Panc1 (cell line): ENCODE results near the gene BMAL1. TPM values are rescaled to one million over a fixed set of nuclear protein-coding genes. Genes with fewer than 3 reads are reported as not detected.
A peak's percentile ranks its signal among the peaks of the same experiment; 100 is the strongest.

ENCODE experiments used
- ATAC-seq: fragments of 200-7000 bp; cut with Tn5 transposase; 2 replicates; pipeline ENCODE4 v1.9.1; 2020; ENCODE audit warnings: mild to moderate bottlenecking, moderate library complexity
- BruUV-seq: library from RNA; stranded (reverse); fragments of 400-500 nt; replicated peaks from 2 replicates; lab custom pipeline; 2021; lab: Mats Ljungman, UMichigan
- CTCF ChIA-PET: fragments of 300-600 bp; sonication (Branson Sonifier 250); formaldehyde crosslinking; loops from one replicate; lab custom pipeline; 2022; ENCODE audit warnings: antibody characterized with exemption; lab: Charles Lee
- POLR2A ChIA-PET: fragments of 300-600 bp; sonication (Branson Sonifier 250); formaldehyde crosslinking; loops from one replicate; lab custom pipeline; 2022; ENCODE audit warnings: antibody characterized with exemption; lab: Charles Lee
- DNase-seq: peaks from one replicate; pipeline ENCODE4 v3.0.0-alpha.2; 2010; ENCODE audit warnings: low read depth, low spot score
- H3K27ac ChIP-seq: 2 replicates; pipeline ENCODE4 v1.5.1; 2011; ENCODE audit warnings: mild to moderate bottlenecking, low read length, inconsistent platforms
- H3K27me3 ChIP-seq: fragments of 200-500 bp; sonication (Bioruptor generic); 2 replicates; pipeline ENCODE4 v1.6.0; 2014; ENCODE audit warnings: low read length, inconsistent platforms; ENCODE audit not compliant: control insufficient read depth, insufficient read depth
- H3K36me3 ChIP-seq: fragments of 200-500 bp; sonication (Bioruptor generic); 2 replicates; pipeline ENCODE4 v1.5.1; 2014; ENCODE audit warnings: inconsistent platforms, mild to moderate bottlenecking, low read length, moderate library complexity; ENCODE audit not compliant: control insufficient read depth, insufficient read depth
- H3K4me1 ChIP-seq: 2 replicates; pipeline ENCODE4 v1.5.1; 2011; ENCODE audit warnings: inconsistent platforms, mild to moderate bottlenecking, low read length, moderate library complexity; ENCODE audit not compliant: control insufficient read depth, insufficient read depth
- H3K4me3 ChIP-seq, 2 experiments: 2 replicates each; pipeline ENCODE4 v1.5.1; 2011 to 2012; ENCODE audit warnings: low read depth in 2 of 2, low read length in 2 of 2, mild to moderate bottlenecking in 2 of 2, inconsistent platforms in 1 of 2, moderate library complexity in 1 of 2
- H3K9me3 ChIP-seq: fragments of 200-500 bp; sonication (Bioruptor generic); 2 replicates; pipeline ENCODE4 v1.5.1; 2014; ENCODE audit warnings: low read depth, mild to moderate bottlenecking, inconsistent platforms, low read length, moderate library complexity; ENCODE audit not compliant: control insufficient read depth, insufficient read depth
- CTCF ChIP-seq: fragments of 450-650 bp; IDR thresholded peaks from 2 replicates; pipeline ENCODE4 v1.5.1; 2017; ENCODE audit warnings: mild to moderate bottlenecking
- POLR2AphosphoS5 ChIP-seq: IDR thresholded peaks from 2 replicates; pipeline ENCODE4 v1.6.1; 2012; ENCODE audit warnings: mild to moderate bottlenecking, low read depth, low read length, moderate library complexity
- REST ChIP-seq, 2 experiments: IDR thresholded peaks; 2 replicates each; pipeline ENCODE4 v1.6.1; 2011 to 2012; ENCODE audit warnings: low read depth in 2 of 2, control low read depth in 1 of 2, low read length in 1 of 2, mild to moderate bottlenecking in 1 of 2, moderate library complexity in 1 of 2; ENCODE audit not compliant: insufficient read depth in 1 of 2
- SIN3A ChIP-seq: IDR thresholded peaks from 2 replicates; pipeline ENCODE4 v1.6.1; 2012; ENCODE audit warnings: low read depth, mild to moderate bottlenecking, low read length, moderate library complexity, borderline replicate concordance; ENCODE audit not compliant: insufficient read depth
- TCF7L2 ChIP-seq: IDR thresholded peaks from 2 replicates; pipeline ENCODE4 v1.6.1; 2011; ENCODE audit warnings: mild to moderate bottlenecking, low read depth, low read length, inconsistent platforms
- in situ Hi-C: cut with HindIII; loops from 2 replicates; pipeline ENCODE4 v1.10.0; 2016; ENCODE audit warnings: low sequenced_read_pairs, low pct_unique_long_range_greater_than_20kb
- intact Hi-C: fragments of 100-400 bp; cut with micrococcal nuclease; formaldehyde crosslinking; loops from one replicate; pipeline ENCODE4 v1.10.0; 2022; ENCODE audit not compliant: unreplicated experiment
- total RNA-seq: library from RNA; stranded (reverse); gene quantifications from one replicate; pipeline ENCODE4 v1.2.1, GENCODE V29; 2021; ENCODE audit not compliant: unreplicated experiment

The BMAL1 gene
- total RNA-seq, 1 experiment from 2014 or later = 9.3 TPM

GRCh38 chr11:13382751-13383150, 105.2 kb downstream of the BMAL1 start:
- Histone ChIP-seq H3K4me3 (no peak overlapping the region), H3K36me3 (peaks cover 7% of the 10 kb centered on the region; the same call in 1 of the 2 replicates), H3K4me1 (no peaks in the 10 kb centered on the region), H3K27ac (no peak overlapping the region), H3K9me3 (no peaks in the 10 kb centered on the region), H3K27me3 (no peaks in the 10 kb centered on the region)
- ATAC-seq (no peak), DNase-seq (no peak)
- TF ChIP-seq CTCF (no peak), TCF7L2 (no peak), REST (IDR thresholded peaks at IDR 0.05; ENCODE audit: insufficient read depth in 1 of 2, low read depth in 2 of 2, low read length in 1 of 2) (no peak), SIN3A (no peak), POLR2AphosphoS5 (no peak)
- ChIA-PET CTCF (no interaction called here), POLR2A (no interaction called here)
- in situ Hi-C loops (no loop called here), intact Hi-C loops (no loop called here)
- BruUV-seq = no TSS peak

GRCh38 chr11:13384908-13385640, 107.5 kb downstream of the BMAL1 start:
- ChIA-PET CTCF (interaction anchor here (0.8 to 1.5 kb wide), 3 partner anchors 29 to 421 kb away, joined by 3 to 7 read pairs (median 3); no protein-coding TSS in a partner anchor), POLR2A (interaction anchor here (0.6 kb wide), 1 partner anchor 227 kb away, joined by 3 read pairs; no protein-coding TSS in a partner anchor)
- DNase-seq (peak; percentile 15), ATAC-seq (peak; percentile 71; the same call in 1 of the 2 replicates)
- Histone ChIP-seq H3K27me3 (no peaks in the 10 kb centered on the region), H3K4me1 (no peaks in the 10 kb centered on the region), H3K36me3 (peaks cover 10% of the 10 kb centered on the region; the same call in 1 of the 2 replicates), H3K4me3 (no peak overlapping the region), H3K9me3 (no peaks in the 10 kb centered on the region), H3K27ac (no peak overlapping the region)
- BruUV-seq = no TSS peak
- in situ Hi-C loops = no loop called here
- TF ChIP-seq CTCF = peak; percentile 82
- TF ChIP-seq POLR2AphosphoS5 = no peak
- no peak for TF ChIP-seq REST (IDR thresholded peaks at IDR 0.05; ENCODE audit: insufficient read depth in 1 of 2, low read depth in 2 of 2, low read length in 1 of 2)
- TF ChIP-seq TCF7L2 = no peak
- TF ChIP-seq SIN3A = no peak
- intact Hi-C loops = no loop called here
